Duodenal mucosa (tissue), 2 donors: Measurements from ENCODE around the gene COMMD10.
"Not testable (repeated sequence)": the region's sequence is repeated elsewhere in the genome, so short reads cannot be mapped to it uniquely, and the experiment has no call there.

ENCODE experiments used
- H3K27ac ChIP-seq: one replicate; pipeline ENCODE4 v1.7.0; 2013; ENCODE audit warnings: low read depth, low read length
- H3K27me3 ChIP-seq, 2 donors: one replicate each; pipeline ENCODE4 v1.7.0; 2013; ENCODE audit warnings: low read length in 2 of 2, control low read depth in 1 of 2; ENCODE audit not compliant: insufficient read depth in 2 of 2, control insufficient read depth in 1 of 2
- H3K36me3 ChIP-seq, 2 donors: one replicate each; pipeline ENCODE4 v1.7.0; 2013; ENCODE audit warnings: low read length in 2 of 2, control low read depth in 1 of 2; ENCODE audit not compliant: insufficient read depth in 2 of 2, control insufficient read depth in 1 of 2
- H3K4me1 ChIP-seq, 2 donors: one replicate each; pipeline ENCODE4 v1.7.0; 2013; ENCODE audit warnings: low read length in 2 of 2, control low read depth in 1 of 2; ENCODE audit not compliant: insufficient read depth in 2 of 2, control insufficient read depth in 1 of 2
- H3K4me3 ChIP-seq, 2 donors: one replicate each; pipeline ENCODE4 v1.7.0; 2013; ENCODE audit warnings: low read length in 2 of 2, low read depth in 1 of 2
- H3K9ac ChIP-seq, 2 donors: one replicate each; pipeline ENCODE4 v1.7.0; 2013; ENCODE audit warnings: low read length in 2 of 2, low read depth in 1 of 2
- H3K9me3 ChIP-seq, 2 donors: one replicate each; pipeline ENCODE4 v1.7.0; 2013; ENCODE audit warnings: low read length in 2 of 2, control low read depth in 1 of 2; ENCODE audit not compliant: control insufficient read depth in 1 of 2

The COMMD10 gene

GRCh38 chr5:116062352-116062751 is 22.5 kb upstream of the COMMD10 start:
- H3K36me3 ChIP-seq: no peaks in the 10 kb centered on the region
- no peak overlapping the region for H3K27ac ChIP-seq
- no peak overlapping the region for H3K9ac ChIP-seq
- no peak overlapping the region for H3K4me3 ChIP-seq
- no peaks in the 10 kb centered on the region for H3K9me3 ChIP-seq
- no peaks in the 10 kb centered on the region for H3K4me1 ChIP-seq
- H3K27me3 ChIP-seq: peaks cover 0 to 8% of the 10 kb centered on the region in 2 donors

- Histone ChIP-seq H3K4me1 (no peaks in the 10 kb centered on the region), H3K36me3 (no peaks in the 10 kb centered on the region), H3K27me3 (peaks cover 0 to 8% of the 10 kb centered on the region in 2 donors), H3K27ac (no peak overlapping the region), H3K9ac (no peak overlapping the region), H3K4me3 (no peak overlapping the region), H3K9me3 (no peaks in the 10 kb centered on the region)
Observed at GRCh38 chr5:116063950-116064349, 20.9 kb upstream of the COMMD10 start.

DNA sequence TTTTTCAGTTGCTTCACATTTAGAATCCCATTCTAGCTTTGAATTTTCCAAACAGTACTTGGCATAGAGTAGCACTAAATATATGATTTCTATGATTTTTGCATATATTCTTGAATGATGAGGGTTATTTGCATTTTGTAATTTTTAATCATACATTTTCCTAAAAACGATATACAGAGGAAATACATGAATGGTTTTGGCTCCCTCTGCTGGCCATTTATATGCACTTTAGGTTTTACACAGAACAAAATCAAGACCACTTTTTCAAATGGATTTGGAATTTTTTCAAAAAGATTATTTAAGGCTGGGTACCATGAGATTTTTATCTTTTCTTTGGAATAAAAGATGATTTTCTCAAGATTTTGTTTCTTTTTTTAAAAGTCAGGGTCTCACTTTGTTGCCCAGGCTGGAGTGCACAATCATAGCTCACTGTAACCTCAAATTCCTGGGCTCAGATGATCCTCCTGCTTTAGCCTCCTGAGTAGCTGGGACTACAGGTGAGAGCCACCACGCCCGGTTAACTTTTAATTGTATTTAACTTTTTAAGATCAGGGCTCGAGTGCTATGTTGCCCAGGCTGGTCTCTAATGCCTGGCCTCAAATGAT is 16.7 kb upstream of the COMMD10 start:
- H3K27me3 ChIP-seq: peaks cover 0 to 5% of the 10 kb centered on the region in 2 donors
- H3K4me1 ChIP-seq: no peaks in the 10 kb centered on the region
- H3K9me3 ChIP-seq: no peaks in the 10 kb centered on the region
- H3K4me3 ChIP-seq: no peak overlapping the region
- H3K36me3 ChIP-seq: no peaks in the 10 kb centered on the region
- H3K27ac ChIP-seq: no peak overlapping the region
- H3K9ac ChIP-seq: no peak overlapping the region

- H3K9ac ChIP-seq: no peak overlapping the region
- no peaks in the 10 kb centered on the region for H3K4me1 ChIP-seq
- no peaks in the 10 kb centered on the region for H3K36me3 ChIP-seq
- no peaks in the 10 kb centered on the region for H3K9me3 ChIP-seq
- H3K27ac ChIP-seq: no peak overlapping the region
- peaks cover 0 to 5% of the 10 kb centered on the region in 2 donors for H3K27me3 ChIP-seq
- H3K4me3 ChIP-seq: no peak overlapping the region
Observed at GRCh38 chr5:116071211-116071610, 13.6 kb upstream of the COMMD10 start.

- no peaks in the 10 kb centered on the region for H3K27me3 ChIP-seq
- H3K9ac ChIP-seq: no peak overlapping the region
- H3K4me1 ChIP-seq: no peaks in the 10 kb centered on the region
- H3K4me3 ChIP-seq: no peak overlapping the region
- H3K9me3 ChIP-seq: no peaks in the 10 kb centered on the region
- H3K27ac ChIP-seq: no peak overlapping the region
- no peaks in the 10 kb centered on the region for H3K36me3 ChIP-seq
Observed at GRCh38 chr5:116075191-116075831, 9.5 kb upstream of the COMMD10 start.

DNA sequence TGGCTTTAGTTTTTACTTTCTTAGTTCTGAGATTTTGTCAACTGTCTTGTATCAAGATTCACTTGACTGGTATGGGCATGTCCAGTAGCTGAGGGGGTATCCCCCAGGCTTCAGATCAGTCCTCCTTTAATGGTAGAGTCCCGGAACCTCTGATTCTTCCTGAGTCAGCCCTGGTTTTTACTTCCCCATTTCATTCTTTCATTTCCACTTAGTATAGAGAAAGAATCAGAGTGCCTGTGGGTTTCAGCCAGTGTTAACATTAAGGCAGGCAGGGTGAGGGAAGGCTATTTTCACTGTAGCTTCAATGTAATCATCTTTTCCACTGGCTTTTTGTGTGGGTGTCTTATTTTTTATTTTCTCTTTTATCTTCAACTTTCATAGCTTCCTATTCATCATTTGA is 8.3 kb upstream of the COMMD10 start:
- H3K9ac ChIP-seq: no peak overlapping the region
- H3K9me3 ChIP-seq: no peaks in the 10 kb centered on the region
- no peak overlapping the region for H3K27ac ChIP-seq
- no peak overlapping the region for H3K4me3 ChIP-seq
- no peaks in the 10 kb centered on the region for H3K27me3 ChIP-seq
- H3K4me1 ChIP-seq: no peaks in the 10 kb centered on the region
- H3K36me3 ChIP-seq: no peaks in the 10 kb centered on the region

GRCh38 chr5:116078199-116078598 is 6.6 kb upstream of the COMMD10 start:
- H3K4me1 ChIP-seq: no peaks in the 10 kb centered on the region
- H3K27ac ChIP-seq: no peak overlapping the region
- H3K9me3 ChIP-seq: no peaks in the 10 kb centered on the region
- no peaks in the 10 kb centered on the region for H3K36me3 ChIP-seq
- H3K4me3 ChIP-seq: no peak overlapping the region
- H3K9ac ChIP-seq: no peak overlapping the region
- no peaks in the 10 kb centered on the region for H3K27me3 ChIP-seq

DNA sequence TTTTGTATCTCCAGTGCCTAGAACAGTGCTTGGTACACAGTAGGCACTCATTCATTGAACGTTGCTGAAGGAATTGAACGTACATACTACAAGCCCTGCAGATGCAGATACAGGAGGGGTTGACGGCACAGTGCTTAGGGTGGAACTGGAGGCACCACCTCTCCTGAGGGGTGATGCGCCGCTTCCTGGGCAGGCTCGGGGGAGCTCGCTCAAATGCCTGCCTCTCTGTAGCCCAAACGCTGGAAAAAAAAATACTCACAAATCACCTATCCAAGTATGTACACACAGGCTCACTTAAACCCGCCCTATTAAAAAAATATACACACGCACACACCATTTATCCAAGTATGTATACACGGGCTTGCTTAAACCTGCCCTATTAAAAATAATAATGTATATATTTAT is 536 bp upstream of the COMMD10 start:
- Histone ChIP-seq H3K36me3 (peaks cover 0 to 7% of the 10 kb centered on the region in 2 donors), H3K9ac (peak overlapping the region; percentile 3 to 91), H3K27me3 (no peaks in the 10 kb centered on the region), H3K4me1 (peaks cover 6 to 9% of the 10 kb centered on the region in 2 donors), H3K27ac (no peak overlapping the region), H3K9me3 (no peaks in the 10 kb centered on the region), H3K4me3 (peak overlapping the region; percentile 83 to 99)

GRCh38 chr5:116086309-116086708 is 1.5 kb downstream of the COMMD10 start:
- H3K4me1 ChIP-seq, H3K9me3 ChIP-seq, H3K27me3 ChIP-seq, H3K27ac ChIP-seq, H3K9ac ChIP-seq, H3K36me3 ChIP-seq: not testable (repeated sequence)
- H3K4me3 ChIP-seq: peak overlapping the region; percentile 83 to 99

DNA sequence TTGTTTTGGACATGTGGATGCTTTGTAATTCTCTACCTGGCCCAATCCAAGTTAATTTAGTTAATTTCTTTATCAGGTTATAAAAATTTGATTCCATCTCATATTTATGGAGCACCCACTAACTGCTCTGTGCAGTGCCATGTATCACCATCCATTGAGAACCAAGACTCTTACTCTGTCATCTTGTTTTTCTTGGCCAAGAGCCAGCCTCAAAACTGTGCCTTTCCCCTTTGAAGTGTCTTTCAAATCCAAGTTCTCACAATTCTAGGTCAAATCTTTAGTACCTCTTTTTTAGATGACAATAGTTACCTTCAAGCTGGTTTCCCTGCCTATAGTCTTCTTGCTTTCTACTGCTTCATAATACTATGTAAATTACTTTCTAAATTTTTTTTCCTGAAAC is 3.2 kb downstream of the COMMD10 start:
- no peak overlapping the region for H3K9ac ChIP-seq
- peaks cover 4 to 18% of the 10 kb centered on the region in 2 donors for H3K36me3 ChIP-seq
- H3K4me1 ChIP-seq: peaks cover 6 to 9% of the 10 kb centered on the region in 2 donors
- H3K27ac ChIP-seq: no peak overlapping the region
- H3K9me3 ChIP-seq: no peaks in the 10 kb centered on the region
- H3K27me3 ChIP-seq: no peaks in the 10 kb centered on the region
- H3K4me3 ChIP-seq: no peak overlapping the region
